CD4-positive, alpha-beta memory T cell (primary cell): ENCODE results near the gene KRTAP10-3. TPM values are rescaled to one million over a fixed set of nuclear protein-coding genes. Genes with fewer than 3 reads are reported as not detected.

Experiments
- CTCF ChIA-PET: fragments of 350-600 bp; sonication (Branson Sonifier 250); formaldehyde crosslinking; loops from one replicate; lab custom pipeline; 2021; ENCODE audit warnings: inconsistent platforms; ENCODE audit not compliant: partially characterized antibody; lab: Charles Lee
- POLR2A ChIA-PET: fragments of 350-600 bp; sonication (Branson Sonifier 250); formaldehyde crosslinking; loops from one replicate; lab custom pipeline; 2021; ENCODE audit not compliant: partially characterized antibody; lab: Charles Lee
- DNase-seq, 5 donors: peaks; one replicate each; pipeline versions ENCODE4 v3.0.0 to v3.0.0-alpha.2; 2020 to 2022; ENCODE audit warnings: mixed read lengths in 1 of 5
- H3K27ac ChIP-seq: one replicate; pipeline ENCODE4 v1.7.0; 2013; ENCODE audit warnings: low read depth, low read length
- H3K27me3 ChIP-seq: 2 replicates; pipeline ENCODE4 v1.7.0; 2013; ENCODE audit warnings: mild to moderate bottlenecking, low read length, moderate library complexity; ENCODE audit not compliant: insufficient read depth
- H3K36me3 ChIP-seq: 2 replicates; pipeline ENCODE4 v1.7.0; 2013; ENCODE audit warnings: mild to moderate bottlenecking, low read length, moderate library complexity; ENCODE audit not compliant: insufficient read depth
- H3K4me1 ChIP-seq: 2 replicates; pipeline ENCODE4 v1.7.0; 2013; ENCODE audit warnings: mild to moderate bottlenecking, low read length, moderate library complexity; ENCODE audit not compliant: insufficient read depth
- H3K4me3 ChIP-seq, 2 donors: one replicate each; pipeline ENCODE4 v1.7.0; 2013; ENCODE audit warnings: low read length in 2 of 2, mild to moderate bottlenecking in 1 of 2
- H3K9me3 ChIP-seq, 2 donors: one replicate each; pipeline ENCODE4 v1.7.0; 2013; ENCODE audit warnings: low read length in 2 of 2, control low read depth in 1 of 2; ENCODE audit not compliant: control insufficient read depth in 1 of 2
- H3K27ac Mint-ChIP-seq, 7 donors: one replicate each; pipeline ENCODE4 v1.8.0; 2020 to 2021; ENCODE audit warnings: mixed read lengths in 7 of 7, mild to moderate bottlenecking in 6 of 7, inconsistent platforms in 3 of 7, moderate library complexity in 3 of 7
- H3K27me3 Mint-ChIP-seq, 2 donors: one replicate each; pipeline ENCODE4 v1.8.0; 2020 to 2021; ENCODE audit warnings: mixed read lengths in 2 of 2
- H3K36me3 Mint-ChIP-seq, 2 donors: one replicate each; pipeline ENCODE4 v1.8.0; 2020 to 2021; ENCODE audit warnings: mixed read lengths in 2 of 2, inconsistent platforms in 1 of 2, mild to moderate bottlenecking in 1 of 2
- H3K4me1 Mint-ChIP-seq, 4 donors: one replicate each; pipeline ENCODE4 v1.8.0; 2020 to 2021; ENCODE audit warnings: mixed read lengths in 4 of 4, mild to moderate bottlenecking in 1 of 4
- H3K4me3 Mint-ChIP-seq, 8 donors: one replicate each; pipeline ENCODE4 v1.8.0; 2020 to 2021; ENCODE audit warnings: mixed read lengths in 8 of 8, mild to moderate bottlenecking in 7 of 8, moderate library complexity in 6 of 8, inconsistent platforms in 3 of 8
- H3K9me3 Mint-ChIP-seq, 8 donors: one replicate each; pipeline ENCODE4 v1.8.0; 2020 to 2021; ENCODE audit warnings: mixed read lengths in 8 of 8, mild to moderate bottlenecking in 5 of 8, inconsistent platforms in 3 of 8, moderate library complexity in 1 of 8
- intact Hi-C: fragments of 100-400 bp; cut with micrococcal nuclease; formaldehyde crosslinking; loops from one replicate; pipeline ENCODE4 v1.15.1; 2023
- polyA plus RNA-seq, 2 donors: library from polyadenylated mRNA; unstranded; fragments of 300-500 nt; fragmentation: Illumina TruSeq; gene quantifications; one replicate each; pipeline ENCODE4 v1.2.3, GENCODE V29; 2021
- total RNA-seq, 2 experiments: library from RNA; stranded (reverse); gene quantifications; one replicate each; pipeline ENCODE4 v1.2.3, GENCODE V29; 2021

The KRTAP10-3 gene
- total and polyA plus RNA-seq, 4 experiments from 2014 or later = not detected

GRCh38 chr21:44544566-44544965 is 14.0 kb downstream of the KRTAP10-3 start:
- H3K4me3 ChIP-seq = no peak overlapping the region
- peaks cover 13 to 25% of the 10 kb centered on the region in 2 donors for H3K36me3 Mint-ChIP-seq
- H3K4me1 ChIP-seq = peaks cover 20% of the 10 kb centered on the region
- DNase-seq = no peak
- H3K36me3 ChIP-seq = no peaks in the 10 kb centered on the region
- intact Hi-C loops = loop anchor here (10.0 kb wide), 1 partner anchor 70 kb away; the partner anchor contains the start of gene KRTAP10-8
- ChIA-PET POLR2A (interaction anchor here (0.6 kb wide), 1 partner anchor 12 kb away, joined by 3 read pairs; no protein-coding TSS in a partner anchor), CTCF (interaction anchor here (1.2 kb wide), 1 partner anchor 34 kb away, joined by 3 read pairs; no protein-coding TSS in a partner anchor)
- H3K27ac ChIP-seq = no peak overlapping the region
- H3K27ac Mint-ChIP-seq = no peak overlapping the region
- H3K4me1 Mint-ChIP-seq = peaks cover 19 to 30% (median 28%) of the 10 kb centered on the region in 4 donors
- no peaks in the 10 kb centered on the region for H3K9me3 ChIP-seq
- H3K4me3 Mint-ChIP-seq = no peak overlapping the region
- peaks cover 0 to 4% of the 10 kb centered on the region in 2 donors for H3K27me3 Mint-ChIP-seq
- H3K27me3 ChIP-seq = no peaks in the 10 kb centered on the region
- H3K9me3 Mint-ChIP-seq = peaks cover 0 to 34% (median 24%) of the 10 kb centered on the region in 8 donors

DNA sequence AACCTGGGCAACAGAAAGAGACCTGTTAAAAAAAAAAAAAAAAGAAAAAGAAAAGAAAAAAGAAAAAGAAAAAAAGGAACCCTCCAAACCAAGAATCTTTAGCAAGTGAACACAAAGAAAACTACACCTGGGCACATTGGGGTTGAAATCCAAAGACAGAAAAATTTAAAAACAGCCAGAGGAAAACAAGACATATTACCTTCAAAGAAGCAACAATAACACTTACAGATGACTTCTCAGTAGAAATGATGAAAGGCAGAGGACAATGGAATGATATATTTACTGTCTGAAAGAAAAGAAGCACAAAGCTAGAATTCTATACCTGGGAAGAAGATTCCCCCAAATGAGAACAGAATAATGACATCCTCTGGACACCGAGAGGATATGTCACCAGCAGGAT is 15.9 kb downstream of the KRTAP10-3 start:
- ChIA-PET POLR2A (no interaction called here), CTCF (no interaction called here)
- no peaks in the 10 kb centered on the region for H3K27me3 ChIP-seq
- Mint-ChIP-seq H3K27me3 (peaks cover 0 to 6% of the 10 kb centered on the region in 2 donors), H3K27ac (no peak overlapping the region), H3K4me3 (no peak overlapping the region), H3K4me1 (peaks cover 10 to 15% (median 11%) of the 10 kb centered on the region in 4 donors), H3K9me3 (peaks cover 0 to 32% (median 22%) of the 10 kb centered on the region in 8 donors), H3K36me3 (peaks cover 10 to 20% of the 10 kb centered on the region in 2 donors)
- no peak overlapping the region for H3K4me3 ChIP-seq
- H3K27ac ChIP-seq = no peak overlapping the region
- intact Hi-C loops = loop anchor here (10.0 kb wide), 1 partner anchor 72 kb away; the partner anchor contains the start of gene KRTAP10-8
- peaks cover 11% of the 10 kb centered on the region for H3K4me1 ChIP-seq
- no peaks in the 10 kb centered on the region for H3K36me3 ChIP-seq
- no peaks in the 10 kb centered on the region for H3K9me3 ChIP-seq
- no peak for DNase-seq

GRCh38 chr21:44540741-44541288 is 17.8 kb downstream of the KRTAP10-3 start:
- H3K4me3 ChIP-seq = no peak overlapping the region
- Mint-ChIP-seq H3K27me3 (peaks cover 5 to 9% of the 10 kb centered on the region in 2 donors), H3K9me3 (peaks cover 0 to 14% (median 6%) of the 10 kb centered on the region in 8 donors), H3K27ac (peak overlapping the region in 1 of 7 donors; percentile 35), H3K4me1 (peaks cover 0 to 3% (median under 1%) of the 10 kb centered on the region in 4 donors), H3K4me3 (no peak overlapping the region), H3K36me3 (peaks cover 0 to 8% of the 10 kb centered on the region in 2 donors)
- no peaks in the 10 kb centered on the region for H3K9me3 ChIP-seq
- H3K27ac ChIP-seq = no peak overlapping the region
- H3K36me3 ChIP-seq = no peaks in the 10 kb centered on the region
- DNase-seq = no peak
- H3K4me1 ChIP-seq = no peaks in the 10 kb centered on the region
- intact Hi-C loops = loop anchor here (10.0 kb wide), 1 partner anchor 74 kb away; the partner anchor contains the start of gene KRTAP10-8
- CTCF ChIA-PET = interaction anchor here (1.6 kb wide), 1 partner anchor 202 kb away, joined by 4 read pairs; no protein-coding TSS in a partner anchor
- POLR2A ChIA-PET = interaction anchor here (0.9 kb wide), 1 partner anchor 117 kb away, joined by 7 read pairs; the partner anchor contains the start of gene KRTAP12-3
- no peaks in the 10 kb centered on the region for H3K27me3 ChIP-seq

GRCh38 chr21:44539991-44540666 is 18.5 kb downstream of the KRTAP10-3 start, which contains the start of gene KRTAP10-1:
KRTAP10-1 (minus strand) TSS chr21:44540195; CDS start chr21:44540150, 45 bp downstream.
- peaks cover 0 to 8% (median 0%) of the 10 kb centered on the region in 8 donors for H3K9me3 Mint-ChIP-seq
- Histone ChIP-seq H3K27ac (no peak within 1 kb of the TSS), H3K4me3 (no peak within 1 kb of the TSS), H3K9me3 (no peaks in the 10 kb centered on the region), H3K27me3 (no peaks in the 10 kb centered on the region), H3K36me3 (no peaks in the 10 kb centered on the region), H3K4me1 (no peaks in the 10 kb centered on the region)
- peaks cover 0 to 1% (median under 1%) of the 10 kb centered on the region in 4 donors for H3K4me1 Mint-ChIP-seq
- H3K36me3 Mint-ChIP-seq = peaks cover 0 to 3% of the 10 kb centered on the region in 2 donors
- DNase-seq = no peak
- peak within 1 kb of the TSS in 3 of 7 donors; percentile 35 to 84 (median 42) for H3K27ac Mint-ChIP-seq
- intact Hi-C loops = loop anchor here (10.0 kb wide), 1 partner anchor 75 kb away; the partner anchor contains the start of gene KRTAP10-8
- H3K4me3 Mint-ChIP-seq = no peak within 1 kb of the TSS
- ChIA-PET CTCF (interaction anchor here (1.0 to 1.6 kb wide), 2 partner anchors 29 to 202 kb away, joined by 3 to 4 read pairs; no protein-coding TSS in a partner anchor), POLR2A (interaction anchor here (1.2 kb wide), 1 partner anchor 171 kb away, joined by 4 read pairs; the partner anchor contains the start of gene TSPEAR)
- peaks cover 5 to 9% of the 10 kb centered on the region in 2 donors for H3K27me3 Mint-ChIP-seq

GRCh38 chr21:44539046-44539445 is 19.5 kb downstream of the KRTAP10-3 start:
- peaks cover 0 to 2% (median 0%) of the 10 kb centered on the region in 8 donors for H3K9me3 Mint-ChIP-seq
- H3K36me3 Mint-ChIP-seq = peaks cover 0 to 3% of the 10 kb centered on the region in 2 donors
- H3K4me1 Mint-ChIP-seq = peaks cover 0 to 1% (median under 1%) of the 10 kb centered on the region in 4 donors
- no peak overlapping the region for H3K4me3 Mint-ChIP-seq
- H3K27me3 Mint-ChIP-seq = peaks cover 5 to 9% of the 10 kb centered on the region in 2 donors
- POLR2A ChIA-PET = interaction anchor here (1.2 kb wide), 1 partner anchor 172 kb away, joined by 4 read pairs; the partner anchor contains the start of gene TSPEAR
- no peak overlapping the region for H3K4me3 ChIP-seq
- intact Hi-C loops = no loop called here
- no peak overlapping the region for H3K27ac ChIP-seq
- no peak overlapping the region for H3K27ac Mint-ChIP-seq
- no peaks in the 10 kb centered on the region for H3K36me3 ChIP-seq
- no peaks in the 10 kb centered on the region for H3K27me3 ChIP-seq
- CTCF ChIA-PET = interaction anchor here (1.0 kb wide), 1 partner anchor 28 kb away, joined by 3 read pairs; no protein-coding TSS in a partner anchor
- DNase-seq = no peak
- H3K9me3 ChIP-seq = no peaks in the 10 kb centered on the region
- H3K4me1 ChIP-seq = no peaks in the 10 kb centered on the region

GRCh38 chr21:44537930-44538911 is 20.4 kb downstream of the KRTAP10-3 start:
- Histone ChIP-seq H3K36me3 (no peaks in the 10 kb centered on the region), H3K9me3 (no peaks in the 10 kb centered on the region), H3K4me3 (no peak overlapping the region), H3K27me3 (no peaks in the 10 kb centered on the region), H3K4me1 (no peaks in the 10 kb centered on the region), H3K27ac (no peak overlapping the region)
- Mint-ChIP-seq H3K27ac (no peak overlapping the region), H3K27me3 (peaks cover 5 to 9% of the 10 kb centered on the region in 2 donors), H3K9me3 (peaks cover 0 to 2% (median 0%) of the 10 kb centered on the region in 8 donors), H3K36me3 (peaks cover 0 to 3% of the 10 kb centered on the region in 2 donors), H3K4me1 (peaks cover 0 to 1% (median under 1%) of the 10 kb centered on the region in 4 donors), H3K4me3 (no peak overlapping the region)
- intact Hi-C loops = no loop called here
- DNase-seq = no peak
- ChIA-PET CTCF (no interaction called here), POLR2A (no interaction called here)
